MM.1S (cell line): ENCODE data around the gene ASXL1.

Experiments used
- EZH2 ChIP-seq: fragments of 300-600 bp; sonication (generic); optimal IDR thresholded peaks from 2 replicates; pipeline ENCODE3; 2017; ENCODE audit warnings: low read depth, mild to moderate bottlenecking, antibody characterized with exemption, low read length, mixed read lengths
- EZH2phosphoT487 ChIP-seq: fragments of 300-600 bp; sonication (generic); IDR thresholded peaks from 2 replicates; pipeline ENCODE4 v1.6.1; 2018; ENCODE audit warnings: antibody characterized with exemption, low read length
- TF ChIP-seq, protein P1 (sequence below): fragments of 300-600 bp; sonication (generic); IDR thresholded peaks from 2 replicates; pipeline ENCODE4 v1.5.1; 2016; ENCODE audit warnings: antibody characterized with exemption, low read length, mixed read lengths

DNA sequence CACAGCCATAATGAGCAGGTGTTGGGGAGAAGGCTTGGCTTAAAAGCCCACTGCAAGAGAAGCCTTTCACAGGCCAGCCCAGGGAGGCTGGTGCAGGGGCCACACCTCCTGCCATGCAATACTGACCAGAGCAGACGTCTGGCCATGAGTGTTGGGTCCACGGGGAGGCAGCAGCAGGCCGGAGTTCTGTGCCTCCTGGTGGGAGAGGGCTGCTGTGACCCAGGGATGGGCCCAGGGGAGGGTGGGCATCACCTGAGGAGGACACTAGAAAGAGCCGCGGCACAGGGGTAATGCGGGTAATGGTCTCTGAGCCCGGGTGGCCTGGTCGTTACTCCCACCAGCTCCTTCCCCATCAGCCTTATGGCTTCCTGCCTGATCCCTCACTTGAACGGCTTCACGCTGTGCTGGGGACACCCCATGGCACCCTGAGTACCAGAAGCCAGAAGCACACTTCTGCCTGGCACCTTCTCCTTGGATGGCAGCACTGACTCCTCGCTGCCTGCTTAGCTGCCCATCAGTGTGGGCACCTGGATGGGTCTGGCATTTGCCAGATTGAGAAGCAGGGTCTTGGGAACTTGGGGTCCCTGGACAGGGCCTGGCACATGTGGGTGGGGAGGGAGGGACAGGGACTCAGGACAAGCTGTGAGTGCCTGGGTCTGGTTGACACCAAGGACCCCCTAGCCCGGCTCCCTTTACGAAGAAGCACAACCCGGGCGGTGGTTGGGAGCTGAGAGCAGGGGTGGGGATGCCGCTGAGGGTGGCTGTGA, 108.8 kb downstream of the ASXL1 start:
- TF ChIP-seq, protein P1, sequence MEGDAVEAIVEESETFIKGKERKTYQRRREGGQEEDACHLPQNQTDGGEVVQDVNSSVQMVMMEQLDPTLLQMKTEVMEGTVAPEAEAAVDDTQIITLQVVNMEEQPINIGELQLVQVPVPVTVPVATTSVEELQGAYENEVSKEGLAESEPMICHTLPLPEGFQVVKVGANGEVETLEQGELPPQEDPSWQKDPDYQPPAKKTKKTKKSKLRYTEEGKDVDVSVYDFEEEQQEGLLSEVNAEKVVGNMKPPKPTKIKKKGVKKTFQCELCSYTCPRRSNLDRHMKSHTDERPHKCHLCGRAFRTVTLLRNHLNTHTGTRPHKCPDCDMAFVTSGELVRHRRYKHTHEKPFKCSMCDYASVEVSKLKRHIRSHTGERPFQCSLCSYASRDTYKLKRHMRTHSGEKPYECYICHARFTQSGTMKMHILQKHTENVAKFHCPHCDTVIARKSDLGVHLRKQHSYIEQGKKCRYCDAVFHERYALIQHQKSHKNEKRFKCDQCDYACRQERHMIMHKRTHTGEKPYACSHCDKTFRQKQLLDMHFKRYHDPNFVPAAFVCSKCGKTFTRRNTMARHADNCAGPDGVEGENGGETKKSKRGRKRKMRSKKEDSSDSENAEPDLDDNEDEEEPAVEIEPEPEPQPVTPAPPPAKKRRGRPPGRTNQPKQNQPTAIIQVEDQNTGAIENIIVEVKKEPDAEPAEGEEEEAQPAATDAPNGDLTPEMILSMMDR: no peak
- TF ChIP-seq EZH2: no peak
- no peak for TF ChIP-seq EZH2phosphoT487
